ENCODE measurements around the gene ACIN1.

Gene ACIN1

DNA sequence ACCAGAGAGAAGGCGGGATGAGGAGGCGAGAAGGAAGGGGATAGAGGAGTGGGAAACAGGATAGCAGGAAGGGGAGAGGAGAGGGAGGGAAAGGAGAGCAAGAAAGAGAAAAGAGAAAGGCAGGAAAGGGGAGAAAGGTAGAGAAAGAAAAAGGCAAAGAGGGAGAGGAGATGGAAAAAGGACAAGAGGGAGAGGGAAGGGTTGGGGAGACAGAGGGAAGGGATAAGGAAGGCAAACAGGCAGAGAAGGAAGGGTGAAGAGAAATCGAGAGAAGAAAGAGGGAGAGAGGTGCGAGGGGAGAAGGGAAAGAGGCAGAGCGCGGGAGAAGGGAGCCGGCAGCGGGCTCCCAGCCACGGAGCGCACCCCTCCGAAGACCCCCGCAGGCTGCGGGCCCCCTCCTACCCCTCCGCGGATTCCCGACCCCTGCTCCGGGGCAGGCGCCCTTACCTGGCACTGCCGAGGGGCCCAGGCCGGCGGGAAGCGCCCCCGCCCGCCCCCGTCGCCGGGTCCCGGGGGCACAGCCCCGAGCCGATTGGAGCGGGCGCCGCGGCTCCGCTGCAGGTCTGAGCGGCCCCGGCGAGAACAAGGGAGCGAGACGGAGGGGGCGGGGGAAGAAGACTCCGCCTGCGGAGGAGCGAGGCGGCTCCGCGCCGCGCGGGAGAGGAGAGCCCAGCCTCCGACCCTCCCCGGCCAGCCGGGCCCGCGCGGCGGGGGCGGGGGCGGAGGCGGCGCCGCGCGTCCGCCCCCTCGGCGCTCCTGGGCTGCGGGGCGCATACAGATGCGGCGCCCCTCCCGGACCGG lies 37.8 kb downstream of the ACIN1 start, which contains the start of gene CDH24:
TSS of gene CDH24 (minus strand) at position 565 of the 801 bp plus-strand sequence. CDS start 1,787 bp downstream, outside the sequence.
- TF ChIP-seq ZNF274 (IDR thresholded peaks at IDR 0.05; ENCODE audit: low read depth, low read length): no peak
- peak within 1 kb of the TSS; percentile 65 for H3K4me3 ChIP-seq (ENCODE audit: low read length)

DNA sequence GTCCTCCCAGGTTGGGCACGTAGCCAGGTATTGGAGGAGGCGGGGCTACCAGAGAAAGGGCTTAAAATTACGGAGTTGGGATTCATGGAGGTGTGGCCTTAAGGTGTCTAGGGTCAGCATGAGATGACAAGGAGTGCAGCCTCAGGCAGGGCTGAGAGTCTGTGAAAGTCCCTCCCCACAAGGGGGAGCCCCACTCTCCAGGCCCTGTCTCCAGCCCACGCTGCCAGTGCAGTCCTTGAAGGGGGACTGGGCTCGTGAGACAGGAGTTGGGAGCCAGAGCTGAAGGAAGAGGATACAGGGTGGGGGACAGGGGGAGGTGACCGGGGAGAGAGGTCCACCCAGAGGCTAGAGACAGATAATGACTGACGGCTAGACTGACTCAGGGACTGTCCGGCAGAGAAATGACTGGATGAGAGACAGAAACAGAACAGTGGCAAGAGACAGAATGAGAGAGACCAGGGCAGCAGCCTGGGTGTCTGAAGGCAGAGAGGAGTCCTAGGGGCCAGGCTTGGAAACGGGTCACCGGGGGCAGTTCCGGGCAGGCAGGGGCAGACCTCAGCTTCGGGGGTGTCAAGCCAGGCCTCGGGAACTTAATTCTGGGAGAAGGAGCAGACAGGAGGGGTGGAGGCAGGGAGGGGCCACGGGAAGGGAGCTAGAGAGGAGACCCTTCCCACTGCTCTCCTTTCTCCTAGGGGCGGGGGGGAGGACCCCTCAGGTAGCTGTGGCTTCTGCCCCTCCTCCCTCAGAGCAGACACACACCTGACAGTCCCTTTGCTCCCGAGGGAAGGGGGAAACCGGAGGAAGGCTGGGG lies 38.6 kb downstream of the ACIN1 start:
- no peak for TF ChIP-seq ZNF274 (IDR thresholded peaks at IDR 0.05; ENCODE audit: low read depth, low read length)
- H3K4me3 ChIP-seq (ENCODE audit: low read length): no peak overlapping the region; the same call in 1 of the 2 replicates

DNA sequence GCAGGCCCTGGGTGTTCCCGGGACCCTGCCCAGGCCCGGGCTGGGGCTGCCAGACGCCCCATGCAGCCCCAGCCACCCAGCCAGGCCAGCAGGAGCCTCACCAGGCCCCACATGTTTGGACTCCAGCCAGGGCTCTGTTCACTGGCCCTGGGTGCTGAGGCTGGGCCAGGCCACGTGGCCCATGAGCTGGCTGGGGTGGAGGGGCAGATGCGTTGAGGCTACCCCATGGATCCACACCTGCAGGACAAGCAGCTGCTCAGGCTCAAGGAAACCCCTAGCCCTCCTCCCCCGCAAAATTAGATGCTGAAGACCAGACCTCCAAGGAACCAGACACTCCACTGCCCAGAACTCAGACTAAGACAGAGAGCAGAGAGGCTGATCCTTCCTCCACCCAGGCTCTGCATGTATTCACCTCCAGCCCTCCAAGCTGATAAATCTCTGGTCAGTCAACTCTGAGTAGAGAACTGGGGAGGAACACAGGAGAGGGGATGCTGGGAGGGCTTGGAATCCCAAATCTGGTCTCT lies 39.3 kb downstream of the ACIN1 start:
- H3K4me3 ChIP-seq (ENCODE audit: low read length): no peak overlapping the region
- TF ChIP-seq ZNF274 (IDR thresholded peaks at IDR 0.05; ENCODE audit: low read depth, low read length): no peak

DNA sequence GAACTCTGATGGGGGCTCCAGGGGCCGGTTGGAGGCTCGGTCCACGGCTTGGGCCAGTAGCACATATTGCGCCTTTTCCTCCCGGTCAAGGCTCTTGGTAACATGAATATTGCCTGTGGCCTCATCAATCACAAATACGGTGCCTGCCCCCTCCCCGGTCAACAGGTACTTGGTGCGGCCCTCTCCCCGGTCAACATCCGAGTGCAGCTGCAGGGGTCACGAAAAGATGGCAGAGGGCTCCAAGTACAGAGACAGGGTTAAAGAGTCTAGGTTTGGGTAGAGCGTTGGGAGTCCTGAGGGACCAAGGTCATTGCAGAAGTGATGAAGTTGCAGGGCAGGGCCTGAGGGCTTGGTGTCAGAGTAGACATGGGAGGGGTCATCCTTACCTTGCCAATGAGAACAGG lies 39.8 kb downstream of the ACIN1 start:
- no peak for TF ChIP-seq ZNF274 (IDR thresholded peaks at IDR 0.05; ENCODE audit: low read depth, low read length)
- no peak overlapping the region for H3K4me3 ChIP-seq (ENCODE audit: low read length)

DNA sequence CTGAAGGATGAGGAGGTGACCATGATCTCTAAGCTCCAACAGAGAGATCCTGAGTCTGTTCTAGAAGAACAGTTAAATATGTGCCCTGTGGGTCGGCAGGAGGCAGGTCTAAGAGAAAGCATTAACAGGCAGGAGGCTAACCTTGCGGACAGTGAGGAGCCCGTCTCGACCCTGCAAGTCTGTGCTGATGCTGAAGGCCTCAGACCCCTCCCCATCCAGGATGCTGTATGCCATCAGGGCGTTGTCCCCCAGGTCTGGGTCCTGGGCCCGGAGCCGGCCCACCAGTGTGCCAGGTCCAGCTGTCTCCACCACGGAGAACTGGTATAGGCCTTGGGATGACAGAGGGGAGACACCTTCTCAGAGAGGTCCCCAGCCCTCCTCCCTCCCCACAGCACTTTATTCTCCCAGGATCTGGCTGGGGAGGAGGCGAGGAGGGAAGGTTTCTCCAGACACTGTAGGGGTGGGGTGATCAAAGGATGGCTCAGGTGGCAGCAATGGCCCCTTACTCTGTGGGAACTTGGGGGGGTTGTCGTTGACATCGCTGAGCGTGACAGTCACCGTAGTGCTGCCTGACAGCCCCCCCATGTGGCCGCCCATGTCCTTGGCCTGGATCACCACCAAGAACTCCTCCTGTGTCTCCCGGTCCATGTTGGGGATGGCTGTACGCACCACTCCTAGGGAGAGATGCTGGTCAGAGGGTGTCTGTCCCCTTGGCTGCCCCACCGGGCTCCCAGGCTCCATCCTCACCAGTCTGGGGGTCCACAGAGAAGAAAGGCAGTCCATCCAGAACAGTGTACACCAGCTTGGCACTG lies 40.7 kb downstream of the ACIN1 start:
- no peak overlapping the region for H3K4me3 ChIP-seq (ENCODE audit: low read length)
- no peak for TF ChIP-seq ZNF274 (IDR thresholded peaks at IDR 0.05; ENCODE audit: low read depth, low read length)

DNA sequence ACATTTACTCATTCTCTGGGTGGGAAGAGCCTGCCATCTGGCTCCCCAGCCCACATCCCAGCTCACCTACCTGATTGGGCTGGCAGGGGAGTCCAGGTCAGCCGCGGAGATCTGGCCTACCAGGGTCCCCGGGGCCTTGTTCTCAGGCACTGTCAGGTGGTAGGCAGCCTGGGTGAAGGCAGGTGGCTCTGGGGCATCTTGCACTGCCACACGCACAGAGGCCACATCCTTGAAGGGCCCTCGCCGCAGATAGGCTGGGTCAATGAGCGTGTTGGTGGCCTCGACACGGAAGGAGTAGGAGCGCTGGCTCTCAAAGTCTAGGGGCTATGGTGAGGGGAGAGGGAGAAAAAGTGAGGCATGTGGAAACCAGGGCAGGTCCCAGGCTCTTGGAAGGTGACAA lies 41.5 kb downstream of the ACIN1 start:
- TF ChIP-seq ZNF274 (IDR thresholded peaks at IDR 0.05; ENCODE audit: low read depth, low read length): no peak
- no peak overlapping the region for H3K4me3 ChIP-seq (ENCODE audit: low read length)

DNA sequence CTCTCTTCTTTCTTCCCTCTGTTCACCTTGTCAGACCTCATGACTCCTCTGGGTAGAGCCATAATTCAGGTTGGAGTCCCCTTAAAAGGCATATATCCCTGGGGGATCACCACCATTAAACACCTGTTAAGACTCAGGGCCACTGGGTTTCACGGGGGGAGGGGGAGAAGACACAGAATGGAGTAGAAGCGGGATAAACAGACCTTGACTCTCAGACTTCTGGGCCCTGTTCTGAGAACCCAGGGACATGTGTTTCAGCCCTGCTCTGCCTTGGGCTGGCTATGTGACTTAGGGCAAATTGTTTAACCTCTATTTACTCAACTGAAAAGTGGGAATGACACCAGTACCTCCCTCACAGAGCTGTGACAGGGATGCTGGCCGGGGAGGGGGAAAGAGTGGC lies 42.3 kb downstream of the ACIN1 start:
- no peak overlapping the region for H3K4me3 ChIP-seq (ENCODE audit: low read length)
- no peak for TF ChIP-seq ZNF274 (IDR thresholded peaks at IDR 0.05; ENCODE audit: low read depth, low read length)

DNA sequence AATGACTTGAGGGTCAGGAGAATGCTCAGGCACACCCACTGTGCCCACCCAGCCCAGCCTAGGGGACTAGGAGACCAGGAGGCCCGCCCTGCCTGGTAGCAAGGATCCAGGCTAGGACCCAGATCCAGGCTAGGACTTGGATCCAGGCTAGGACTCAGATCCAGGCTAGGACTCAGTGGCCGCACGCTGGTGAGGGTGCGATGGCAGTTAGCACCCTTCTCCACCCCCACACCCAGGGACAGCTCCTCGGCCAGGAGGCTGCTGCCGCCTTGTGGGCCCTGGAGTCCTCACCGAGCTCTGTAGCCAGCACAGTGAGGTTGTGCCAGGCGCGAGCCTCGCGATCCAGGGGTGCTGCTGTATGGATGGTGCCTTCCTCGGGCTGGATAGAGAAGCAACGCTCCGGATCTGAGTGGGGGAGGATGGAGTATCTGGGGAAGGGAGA lies 42.7 kb downstream of the ACIN1 start:
- TF ChIP-seq ZNF274 (IDR thresholded peaks at IDR 0.05; ENCODE audit: low read depth, low read length): no peak
- no peak overlapping the region for H3K4me3 ChIP-seq (ENCODE audit: low read length)

DNA sequence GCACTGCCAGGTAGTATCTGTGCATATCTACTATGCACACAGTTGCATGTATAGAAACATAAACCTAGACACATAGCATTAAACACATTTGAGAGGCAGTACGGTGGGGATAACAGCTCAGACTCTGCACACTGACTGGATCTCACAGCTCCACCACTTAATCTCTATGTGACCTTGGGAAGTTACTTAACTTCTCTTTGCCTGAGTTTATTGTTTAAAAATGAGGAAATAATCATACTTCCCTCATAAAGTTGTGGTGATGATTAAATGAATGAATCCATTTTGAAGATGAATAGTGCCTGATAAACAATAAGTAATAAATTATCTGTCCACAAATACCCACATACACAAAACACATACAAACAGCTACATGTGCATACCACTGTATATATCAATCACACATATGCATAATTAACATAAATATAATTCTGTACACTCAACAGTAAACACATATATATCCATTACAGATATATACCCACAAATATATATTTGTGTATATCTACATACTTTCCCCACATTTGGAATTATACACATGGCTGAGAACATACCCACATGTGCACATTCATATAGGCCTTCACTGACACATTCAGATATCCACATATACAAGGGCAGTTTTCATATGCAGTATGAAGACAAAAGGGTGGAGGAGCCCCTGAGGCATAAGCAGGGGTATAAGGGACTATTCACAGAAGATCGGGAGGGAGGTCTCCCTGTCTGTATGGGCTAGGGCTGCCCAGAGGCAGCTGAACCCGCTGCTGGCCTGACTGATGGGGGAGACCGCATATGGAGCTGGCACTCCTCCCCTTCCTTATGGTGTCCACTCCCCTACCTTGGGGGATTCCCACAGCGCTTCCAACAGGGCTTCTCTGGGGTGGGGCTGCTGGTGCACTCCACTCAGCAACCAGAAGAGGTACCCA lies 43.5 kb downstream of the ACIN1 start:
- TF ChIP-seq ZNF274 (IDR thresholded peaks at IDR 0.05; ENCODE audit: low read depth, low read length): no peak
- no peak overlapping the region for H3K4me3 ChIP-seq (ENCODE audit: low read length)

DNA sequence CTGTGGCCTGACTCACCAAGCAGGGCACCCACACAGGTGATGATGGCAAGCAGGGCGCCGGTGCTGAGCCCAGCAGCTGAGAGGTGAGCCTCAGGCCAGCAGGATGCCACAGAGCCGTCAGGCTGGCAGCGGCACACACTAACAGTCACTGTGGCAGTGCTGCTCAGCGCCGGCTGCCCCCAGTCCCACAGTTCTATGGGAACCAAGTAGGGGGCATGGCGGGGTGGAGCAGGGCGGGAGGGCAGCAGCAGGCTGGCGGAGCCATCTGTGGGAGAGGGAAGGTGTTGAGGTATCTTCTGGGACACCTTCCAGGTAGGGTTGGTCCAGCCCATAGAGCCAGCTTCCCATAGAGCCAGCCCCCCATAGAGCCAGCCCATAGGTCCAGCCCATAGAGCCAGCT lies 45.9 kb downstream of the ACIN1 start:
- no peak overlapping the region for H3K4me3 ChIP-seq (ENCODE audit: low read length)
- no peak for TF ChIP-seq ZNF274 (IDR thresholded peaks at IDR 0.05; ENCODE audit: low read depth, low read length)

DNA sequence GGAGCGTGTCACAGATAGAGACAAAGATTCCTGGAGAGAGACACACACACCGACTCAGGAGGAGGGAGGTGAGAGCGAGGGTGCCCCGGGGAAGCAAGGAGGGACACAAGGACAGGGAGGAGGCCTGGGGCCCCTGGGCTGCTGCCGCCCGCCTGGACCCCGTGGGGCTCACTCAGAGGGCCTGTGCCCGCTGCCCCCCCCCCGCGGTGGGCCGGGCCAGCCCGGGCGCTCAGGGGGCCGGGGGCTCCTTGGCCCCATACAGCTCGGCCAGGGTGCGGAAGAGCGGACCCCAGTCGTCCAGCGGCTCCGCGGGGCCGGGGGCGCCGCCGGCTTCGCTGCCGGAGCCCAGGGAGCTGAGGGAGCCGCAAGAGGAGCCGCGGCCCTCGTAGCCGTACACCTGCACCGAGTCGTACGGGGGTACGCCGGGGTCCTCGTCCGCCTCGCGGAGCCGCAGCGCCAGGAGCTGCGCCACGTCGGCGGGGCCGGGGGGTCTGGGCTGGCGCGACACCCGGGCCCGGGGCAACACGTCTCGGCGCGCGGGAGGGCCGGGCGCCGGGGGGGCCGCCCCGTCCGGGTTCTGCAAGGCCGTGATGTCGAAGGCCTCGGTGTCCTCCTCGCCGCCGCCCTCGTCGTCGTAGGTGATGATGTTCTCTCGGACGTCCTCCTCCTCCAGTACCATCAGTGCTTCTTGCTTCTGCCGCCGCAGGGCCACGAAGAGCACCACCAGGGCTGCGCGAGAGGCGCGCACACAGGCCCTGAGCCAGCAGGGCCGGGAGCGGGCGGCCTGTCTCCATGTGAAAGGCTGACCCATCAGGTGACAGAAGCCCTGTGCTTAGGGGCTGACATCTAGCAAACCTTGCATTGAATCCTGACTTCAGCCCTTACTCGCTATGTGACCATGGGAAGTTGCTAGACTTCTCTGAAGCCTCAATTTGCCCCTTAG lies 46.9 kb downstream of the ACIN1 start:
- TF ChIP-seq ZNF274 (IDR thresholded peaks at IDR 0.05; ENCODE audit: low read depth, low read length): no peak
- H3K4me3 ChIP-seq (ENCODE audit: low read length): no peak overlapping the region

Measured in GM08714 (cell line).